Activated CD8-positive, alpha-beta memory T cell treated with anti-CD3 and anti-CD28 coated beads for 24 hours (primary cell): ENCODE data around the gene METTL15.
A peak's percentile ranks its signal among the peaks of the same experiment; 100 is the strongest.
"Not testable (repeated sequence)": the region's sequence is repeated elsewhere in the genome, so short reads cannot be mapped to it uniquely, and the experiment has no call there.

Source experiments
- DNase-seq: peaks from one replicate; pipeline ENCODE4 v3.0.0-alpha.2; 2020

METTL15 gene, protein sequence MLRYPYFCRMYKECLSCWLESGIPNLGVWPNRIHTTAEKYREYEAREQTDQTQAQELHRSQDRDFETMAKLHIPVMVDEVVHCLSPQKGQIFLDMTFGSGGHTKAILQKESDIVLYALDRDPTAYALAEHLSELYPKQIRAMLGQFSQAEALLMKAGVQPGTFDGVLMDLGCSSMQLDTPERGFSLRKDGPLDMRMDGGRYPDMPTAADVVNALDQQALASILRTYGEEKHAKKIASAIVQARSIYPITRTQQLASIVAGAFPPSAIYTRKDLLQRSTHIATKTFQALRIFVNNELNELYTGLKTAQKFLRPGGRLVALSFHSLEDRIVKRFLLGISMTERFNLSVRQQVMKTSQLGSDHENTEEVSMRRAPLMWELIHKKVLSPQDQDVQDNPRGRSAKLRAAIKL

DNA sequence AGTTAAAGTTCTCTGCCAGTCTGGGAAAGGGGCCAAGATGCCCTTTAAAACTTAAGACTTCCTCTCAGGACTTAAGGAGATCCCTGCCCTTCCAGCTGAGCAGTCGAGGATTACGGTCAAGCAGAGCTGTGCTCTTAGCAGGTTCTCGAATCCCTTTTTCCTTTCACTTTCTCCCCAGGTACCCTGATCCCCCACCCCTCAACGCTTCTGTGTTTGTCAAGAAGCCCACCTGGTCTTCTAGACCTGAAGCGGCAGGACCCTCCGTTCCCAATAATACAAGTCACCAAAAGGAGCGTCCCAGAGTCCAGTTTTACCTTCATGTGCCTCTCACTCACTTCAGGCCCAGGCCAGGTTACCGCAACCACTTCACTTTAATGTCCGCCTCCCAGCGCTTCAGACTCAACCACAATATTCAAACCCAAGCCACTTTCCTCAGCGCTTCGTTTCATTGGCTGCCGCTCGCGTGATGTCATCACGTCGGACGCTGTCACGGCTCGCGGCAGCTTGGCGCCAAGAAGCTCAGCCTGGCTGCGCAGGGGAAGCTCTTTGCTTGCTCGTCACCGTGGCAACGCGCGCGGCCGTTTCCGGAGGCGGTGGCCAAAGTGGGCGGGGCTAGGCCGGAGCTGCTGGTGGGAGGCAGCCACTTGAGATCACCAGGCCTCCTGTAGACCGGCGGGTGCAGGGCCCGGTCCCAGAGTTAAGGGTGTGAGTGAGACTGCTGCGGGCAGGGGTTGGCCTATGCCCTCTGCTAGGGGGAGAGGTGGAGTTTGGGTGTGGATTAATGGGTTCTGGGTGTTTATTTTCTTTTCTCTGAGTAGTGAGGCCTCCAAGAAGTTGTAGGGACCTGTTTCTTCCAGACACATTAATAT is at the start of gene METTL15, which contains the start of gene KIF18A:
METTL15 (plus strand) TSS at position 639 of the 869 bp plus-strand sequence. CDS start 4,947 bp downstream, outside the sequence.
KIF18A (minus strand) TSS at position 407 of the 869 bp plus-strand sequence. CDS start 10,209 bp downstream, outside the sequence.
- DNase-seq, result peak; percentile 99

- no peak for DNase-seq
Observed at GRCh38 chr11:28071305-28071704, 36.9 kb upstream of the METTL15 start.

DNA sequence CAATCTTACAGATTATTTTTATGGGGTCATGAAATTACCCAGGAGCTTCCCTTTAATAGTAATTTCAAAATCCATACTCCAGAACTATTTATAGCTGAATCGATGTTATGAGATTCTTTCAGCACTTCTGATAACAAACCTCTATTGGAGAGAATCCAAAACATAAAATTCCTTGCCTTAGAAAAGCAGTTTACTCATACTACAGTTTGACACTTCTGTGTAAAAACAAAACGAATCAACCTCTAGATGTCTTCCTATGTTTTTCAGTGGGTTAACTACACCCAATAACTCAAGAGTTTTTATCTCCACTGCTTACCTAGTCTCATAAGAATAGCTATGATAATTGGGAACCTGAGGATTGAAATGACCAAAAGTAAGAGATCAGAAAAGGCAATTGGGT is 35.9 kb upstream of the METTL15 start:
- no peak for DNase-seq

- no peak for DNase-seq
Observed at GRCh38 chr11:28077521-28077920, 30.7 kb upstream of the METTL15 start.

- DNase-seq, result no peak
Observed at GRCh38 chr11:28083118-28083517, 25.1 kb upstream of the METTL15 start.

- DNase-seq, result no peak
Observed at GRCh38 chr11:28086569-28086968, 21.6 kb upstream of the METTL15 start.

DNA sequence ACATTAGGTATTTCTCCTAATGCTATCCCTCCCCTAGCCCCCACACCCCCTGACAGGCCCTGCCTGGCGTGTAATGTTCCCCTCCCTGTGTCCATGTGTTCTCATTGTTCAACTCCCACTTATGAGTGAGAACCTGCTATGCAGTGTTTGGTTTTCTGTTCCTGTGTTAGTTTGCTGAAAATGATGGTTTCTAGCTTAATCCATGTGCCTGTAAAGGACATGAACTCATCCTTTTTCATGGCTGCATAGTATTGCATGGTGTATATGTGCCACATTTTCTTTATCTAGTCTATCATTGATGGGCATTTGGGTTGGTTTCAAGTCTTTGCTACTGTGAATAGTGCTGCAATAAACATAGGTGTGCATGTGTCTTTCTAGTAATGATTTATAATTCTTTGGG is 21.0 kb upstream of the METTL15 start:
- not testable (repeated sequence) for DNase-seq

DNA sequence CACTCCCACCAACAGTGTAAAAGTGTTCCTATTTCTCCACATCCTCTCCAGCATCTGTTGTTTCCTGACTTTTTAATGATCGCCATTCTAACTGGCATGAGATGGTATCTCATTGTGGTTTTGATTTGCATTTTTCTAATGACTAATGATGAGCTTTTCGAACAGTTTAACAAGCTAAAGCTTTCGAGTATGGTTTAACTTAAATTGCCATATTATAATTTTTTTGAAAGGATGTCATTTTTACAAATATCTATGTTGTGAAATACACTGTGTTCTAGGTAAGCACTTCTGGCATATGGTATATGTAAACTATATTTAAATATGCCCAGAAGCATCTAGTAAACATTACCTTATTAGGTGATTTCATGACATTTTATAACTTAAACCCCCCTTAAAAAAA is 20.5 kb upstream of the METTL15 start:
- not testable (repeated sequence) for DNase-seq

DNA sequence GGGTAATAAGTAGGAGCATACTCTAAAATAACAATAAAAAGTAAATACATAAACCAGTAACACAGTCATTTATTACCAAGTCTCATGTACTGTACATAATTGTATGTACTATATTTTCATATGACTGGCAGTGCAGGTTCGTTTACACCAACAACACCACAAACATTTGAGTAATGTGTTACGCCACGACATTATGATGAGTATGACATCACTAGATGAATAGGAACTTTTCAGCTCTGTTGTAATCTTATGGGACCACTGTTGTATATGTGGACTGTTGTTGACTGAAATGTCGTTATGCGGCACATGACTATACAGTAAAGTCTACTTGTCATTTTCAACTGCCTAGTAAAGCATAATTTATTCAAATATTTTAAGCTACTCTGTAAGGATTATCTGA is 18.8 kb upstream of the METTL15 start:
- DNase-seq, result no peak

DNA sequence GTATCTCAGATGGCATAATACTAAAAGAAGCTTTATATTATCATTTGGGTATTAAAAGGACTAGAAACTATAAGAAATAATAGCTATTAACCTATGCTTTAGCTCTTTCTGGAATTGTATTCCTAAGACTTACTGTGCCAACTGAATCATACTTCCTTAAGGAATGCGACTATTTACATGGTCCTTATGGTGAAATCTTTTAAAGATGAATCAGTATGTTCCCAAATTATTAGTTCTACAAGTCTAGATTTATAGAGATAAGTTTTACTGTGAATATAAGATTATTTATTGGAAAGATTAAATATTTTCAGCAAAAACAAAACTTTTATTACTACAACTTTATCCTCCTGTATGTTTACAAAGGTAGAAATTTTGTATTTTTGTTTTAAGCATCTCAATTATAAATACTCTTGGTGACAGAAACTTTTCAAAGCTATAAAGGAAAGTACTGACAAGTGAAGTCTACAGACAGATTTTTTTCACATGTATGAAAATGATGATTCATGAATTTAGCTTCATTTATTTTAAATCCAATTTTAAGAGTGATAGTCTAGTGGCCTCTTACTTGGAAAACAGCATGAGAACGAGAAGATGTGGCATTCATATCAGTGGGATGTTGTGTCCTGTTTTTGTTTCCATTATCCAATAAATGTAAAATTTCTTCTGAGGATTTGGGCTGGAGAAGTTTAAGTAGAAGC is 18.0 kb upstream of the METTL15 start:
- no peak for DNase-seq

DNA sequence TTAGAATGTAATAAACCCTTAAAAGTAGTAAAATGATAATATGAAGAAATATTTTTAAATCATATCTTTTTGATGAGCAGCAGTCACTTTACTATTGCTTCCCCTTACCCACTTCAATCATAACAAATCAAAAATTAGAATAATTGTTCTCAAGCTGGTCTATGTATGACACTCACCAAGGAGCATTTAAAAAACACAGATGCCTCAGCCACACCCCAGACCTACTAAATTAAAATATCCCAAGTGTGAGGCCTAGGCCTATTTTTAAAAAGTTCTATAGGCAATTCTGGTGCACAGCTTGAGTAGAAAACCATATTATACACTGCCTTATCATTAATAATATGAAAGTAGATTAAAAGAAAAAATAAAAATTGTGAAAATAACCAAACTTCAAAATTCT is 15.4 kb upstream of the METTL15 start:
- DNase-seq, result no peak

- no peak for DNase-seq
Observed at GRCh38 chr11:28098257-28098656, 9.9 kb upstream of the METTL15 start.

- DNase-seq, result no peak
Observed at GRCh38 chr11:28099715-28100114, 8.5 kb upstream of the METTL15 start.

DNA sequence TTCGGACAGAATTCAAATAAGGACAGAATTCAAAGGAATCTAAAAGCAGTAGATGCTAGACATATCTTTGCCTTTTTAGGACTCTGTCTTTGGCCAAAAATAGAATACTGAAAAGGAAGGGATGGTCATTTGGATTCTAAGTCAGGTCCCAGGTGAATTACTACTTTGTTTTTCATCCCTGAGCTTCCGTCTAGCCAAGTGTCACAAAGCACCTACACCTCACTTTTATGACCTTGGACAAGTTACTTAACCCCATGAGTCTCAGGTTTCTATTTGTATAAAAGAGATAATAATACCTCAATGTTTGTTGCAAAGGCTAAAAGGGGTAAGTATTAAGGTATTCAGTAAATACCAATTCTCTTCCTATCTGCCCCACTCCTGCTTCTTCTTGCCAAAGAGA is 7.5 kb upstream of the METTL15 start:
- DNase-seq, result no peak

DNA sequence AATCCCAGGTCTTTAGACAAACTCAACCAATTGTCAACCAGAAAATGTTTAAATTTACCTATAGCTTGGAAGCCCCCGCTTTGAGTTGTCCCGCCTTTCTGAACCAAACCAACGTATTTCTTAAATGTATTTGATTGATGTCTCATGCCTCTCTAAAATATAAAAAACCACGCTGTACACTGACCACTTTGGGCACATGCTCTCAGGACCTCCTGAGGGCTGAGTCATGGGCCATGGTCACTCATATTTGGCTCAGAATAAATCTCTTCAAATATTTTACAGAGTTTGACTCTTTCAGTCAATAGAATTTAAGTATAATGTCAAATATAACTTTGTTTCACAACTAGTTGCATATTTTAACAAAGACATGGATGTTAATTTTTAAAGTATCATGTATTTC is 5.9 kb upstream of the METTL15 start:
- DNase-seq, result not testable (repeated sequence)

DNA sequence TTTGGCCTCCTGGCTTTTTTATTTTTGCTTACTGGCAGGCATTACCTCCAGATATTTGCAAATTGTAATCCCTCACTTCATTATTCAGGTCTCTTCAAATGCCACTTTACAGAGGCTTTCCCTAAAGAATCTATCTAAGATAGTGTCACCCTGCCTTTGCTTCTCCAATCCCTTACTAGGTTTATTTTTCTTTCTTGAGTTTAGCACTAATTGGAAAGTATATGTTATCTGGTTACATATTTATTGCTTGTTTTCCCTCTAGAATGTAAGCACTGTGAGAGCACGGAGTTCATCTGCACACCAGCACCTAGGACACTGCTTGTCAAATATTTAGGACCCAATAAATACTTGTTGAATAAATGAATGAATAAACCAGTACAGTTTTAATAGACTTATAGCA is 3.8 kb upstream of the METTL15 start:
- no peak for DNase-seq

DNA sequence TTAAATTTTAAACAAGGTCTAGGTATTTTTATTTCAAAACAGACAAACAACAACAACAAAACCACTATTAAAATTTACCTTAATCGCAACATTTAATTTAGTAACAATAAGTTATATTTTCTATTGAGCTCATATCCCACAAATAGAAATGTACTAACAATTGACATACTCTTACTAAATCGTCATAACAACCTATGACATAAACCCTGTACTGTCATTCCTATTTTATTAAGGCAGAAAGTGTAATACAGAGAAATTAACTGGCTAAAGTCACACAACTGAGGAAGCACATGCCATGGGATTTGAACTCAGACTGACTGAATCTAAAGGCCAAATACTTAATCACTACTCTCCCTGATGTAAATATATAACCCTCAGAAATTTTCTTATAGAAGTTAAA is 3.2 kb upstream of the METTL15 start:
- DNase-seq, result no peak

- no peak for DNase-seq
Observed at GRCh38 chr11:28105869-28106268, 2.3 kb upstream of the METTL15 start.

GRCh38 chr11:28106353-28107043 is 1.7 kb upstream of the METTL15 start:
- DNase-seq, result no peak

GRCh38 chr11:28107191-28107749 is 918 bp upstream of the METTL15 start:
- DNase-seq, result no peak

- DNase-seq, result no peak
Observed at GRCh38 chr11:28108958-28109357, 770 bp downstream of the METTL15 start.
